Measurements from ENCODE around the gene RLBP1.

The RLBP1 gene

DNA sequence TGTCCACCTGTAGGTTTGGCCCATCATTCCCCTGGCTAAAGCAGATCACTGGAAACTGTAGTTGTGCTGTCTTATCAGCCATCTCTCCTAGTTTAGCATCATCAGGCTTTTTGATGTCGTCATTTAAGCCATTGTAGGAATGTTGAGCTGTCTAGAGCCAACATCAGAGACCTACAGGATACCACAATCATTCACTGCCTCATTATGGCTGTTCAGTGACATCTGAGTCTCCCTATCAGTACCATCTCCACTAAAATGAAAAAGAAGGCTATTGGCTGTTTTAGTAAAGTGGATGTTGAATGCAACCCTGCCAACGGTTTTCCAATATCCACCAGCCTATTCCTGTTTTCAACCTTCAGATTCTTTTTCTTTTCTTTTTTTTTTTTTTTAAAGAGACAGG is 29.2 kb downstream of the RLBP1 start:
- no peaks in the 10 kb centered on the region for H3K9me3 ChIP-seq (ENCODE audit: severe bottlenecking)
- no peak overlapping the region for H3K4me3 ChIP-seq (ENCODE audit: severe bottlenecking)
- DNase-seq (ENCODE audit: low spot score) (no peak), ATAC-seq (ENCODE audit: low read depth) (no peak)
- TF ChIP-seq, protein P1, sequence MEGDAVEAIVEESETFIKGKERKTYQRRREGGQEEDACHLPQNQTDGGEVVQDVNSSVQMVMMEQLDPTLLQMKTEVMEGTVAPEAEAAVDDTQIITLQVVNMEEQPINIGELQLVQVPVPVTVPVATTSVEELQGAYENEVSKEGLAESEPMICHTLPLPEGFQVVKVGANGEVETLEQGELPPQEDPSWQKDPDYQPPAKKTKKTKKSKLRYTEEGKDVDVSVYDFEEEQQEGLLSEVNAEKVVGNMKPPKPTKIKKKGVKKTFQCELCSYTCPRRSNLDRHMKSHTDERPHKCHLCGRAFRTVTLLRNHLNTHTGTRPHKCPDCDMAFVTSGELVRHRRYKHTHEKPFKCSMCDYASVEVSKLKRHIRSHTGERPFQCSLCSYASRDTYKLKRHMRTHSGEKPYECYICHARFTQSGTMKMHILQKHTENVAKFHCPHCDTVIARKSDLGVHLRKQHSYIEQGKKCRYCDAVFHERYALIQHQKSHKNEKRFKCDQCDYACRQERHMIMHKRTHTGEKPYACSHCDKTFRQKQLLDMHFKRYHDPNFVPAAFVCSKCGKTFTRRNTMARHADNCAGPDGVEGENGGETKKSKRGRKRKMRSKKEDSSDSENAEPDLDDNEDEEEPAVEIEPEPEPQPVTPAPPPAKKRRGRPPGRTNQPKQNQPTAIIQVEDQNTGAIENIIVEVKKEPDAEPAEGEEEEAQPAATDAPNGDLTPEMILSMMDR (IDR thresholded peaks at IDR 0.05; ENCODE audit: poor library complexity, severe bottlenecking), result no peak
- H3K4me1 ChIP-seq (ENCODE audit: insufficient read depth, poor library complexity, severe bottlenecking), result peaks cover 5% of the 10 kb centered on the region
- peaks cover 68% of the 10 kb centered on the region for H3K36me3 ChIP-seq (ENCODE audit: low read depth)
- no peak overlapping the region for H3K27ac ChIP-seq (ENCODE audit: poor library complexity, severe bottlenecking)
- no peaks in the 10 kb centered on the region for H3K27me3 ChIP-seq (ENCODE audit: insufficient read depth, poor library complexity, severe bottlenecking)

- H3K27ac ChIP-seq (ENCODE audit: poor library complexity, severe bottlenecking), result no peak overlapping the region
- no peak overlapping the region for H3K4me3 ChIP-seq (ENCODE audit: severe bottlenecking)
- DNase-seq (ENCODE audit: low spot score) (no peak), ATAC-seq (ENCODE audit: low read depth) (no peak)
- no peaks in the 10 kb centered on the region for H3K27me3 ChIP-seq (ENCODE audit: insufficient read depth, poor library complexity, severe bottlenecking)
- no peaks in the 10 kb centered on the region for H3K9me3 ChIP-seq (ENCODE audit: severe bottlenecking)
- no peaks in the 10 kb centered on the region for H3K4me1 ChIP-seq (ENCODE audit: insufficient read depth, poor library complexity, severe bottlenecking)
- H3K36me3 ChIP-seq (ENCODE audit: low read depth), result peaks cover 70% of the 10 kb centered on the region
- TF ChIP-seq, protein P1 (IDR thresholded peaks at IDR 0.05; ENCODE audit: poor library complexity, severe bottlenecking), result no peak
Observed at GRCh38 chr15:89187986-89188514, 33.3 kb downstream of the RLBP1 start.

GRCh38 chr15:89187301-89187985 is 33.9 kb downstream of the RLBP1 start:
- DNase-seq (ENCODE audit: low spot score), result no peak
- H3K27ac ChIP-seq (ENCODE audit: poor library complexity, severe bottlenecking), result no peak overlapping the region
- H3K9me3 ChIP-seq (ENCODE audit: severe bottlenecking), result no peaks in the 10 kb centered on the region
- TF ChIP-seq, protein P1 (IDR thresholded peaks at IDR 0.05; ENCODE audit: poor library complexity, severe bottlenecking), result no peak
- H3K4me3 ChIP-seq (ENCODE audit: severe bottlenecking), result no peak overlapping the region
- no peaks in the 10 kb centered on the region for H3K4me1 ChIP-seq (ENCODE audit: insufficient read depth, poor library complexity, severe bottlenecking)
- ATAC-seq (ENCODE audit: low read depth), result no peak
- H3K36me3 ChIP-seq (ENCODE audit: low read depth), result peaks cover 64% of the 10 kb centered on the region
- no peaks in the 10 kb centered on the region for H3K27me3 ChIP-seq (ENCODE audit: insufficient read depth, poor library complexity, severe bottlenecking)

DNA sequence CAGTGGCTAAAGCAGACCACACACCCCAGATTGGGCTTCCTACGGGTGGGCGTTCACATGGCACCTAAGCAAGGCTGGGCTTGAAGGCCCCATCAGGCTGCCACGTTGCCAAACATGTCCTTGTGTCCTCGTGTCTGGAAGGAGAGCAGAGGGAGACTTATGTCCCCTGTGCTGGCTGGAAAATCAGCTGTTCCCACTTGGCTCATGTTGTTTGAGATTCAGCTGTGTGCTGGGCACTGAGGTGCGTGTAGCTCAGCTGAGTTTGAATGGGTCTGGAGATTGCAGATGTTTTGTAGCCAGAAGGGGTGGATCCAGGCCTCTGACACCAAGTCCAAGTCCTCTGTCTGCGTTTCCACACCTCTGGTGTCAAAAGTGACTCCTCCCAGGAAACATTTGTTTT is 34.6 kb downstream of the RLBP1 start:
- Histone ChIP-seq H3K4me3 (ENCODE audit: severe bottlenecking) (no peak overlapping the region), H3K36me3 (ENCODE audit: low read depth) (peaks cover 59% of the 10 kb centered on the region), H3K4me1 (ENCODE audit: insufficient read depth, poor library complexity, severe bottlenecking) (no peaks in the 10 kb centered on the region), H3K9me3 (ENCODE audit: severe bottlenecking) (no peaks in the 10 kb centered on the region), H3K27me3 (ENCODE audit: insufficient read depth, poor library complexity, severe bottlenecking) (no peaks in the 10 kb centered on the region), H3K27ac (ENCODE audit: poor library complexity, severe bottlenecking) (no peak overlapping the region)
- no peak for DNase-seq (ENCODE audit: low spot score)
- TF ChIP-seq, protein P1 (IDR thresholded peaks at IDR 0.05; ENCODE audit: poor library complexity, severe bottlenecking), result no peak
- ATAC-seq (ENCODE audit: low read depth), result no peak

- Histone ChIP-seq H3K27me3 (ENCODE audit: insufficient read depth, poor library complexity, severe bottlenecking) (no peaks in the 10 kb centered on the region), H3K4me3 (ENCODE audit: severe bottlenecking) (no peak overlapping the region), H3K36me3 (ENCODE audit: low read depth) (peaks cover 43% of the 10 kb centered on the region), H3K9me3 (ENCODE audit: severe bottlenecking) (no peaks in the 10 kb centered on the region), H3K4me1 (ENCODE audit: insufficient read depth, poor library complexity, severe bottlenecking) (no peaks in the 10 kb centered on the region), H3K27ac (ENCODE audit: poor library complexity, severe bottlenecking) (no peak overlapping the region)
- TF ChIP-seq, protein P1 (IDR thresholded peaks at IDR 0.05; ENCODE audit: poor library complexity, severe bottlenecking), result no peak
- ATAC-seq (ENCODE audit: low read depth) (no peak), DNase-seq (ENCODE audit: low spot score) (no peak)
Observed at GRCh38 chr15:89184886-89185526, 36.4 kb downstream of the RLBP1 start.
